GM23338 (cell line): ENCODE measurements around the gene LRRC42. TPM values are rescaled to one million over a fixed set of nuclear protein-coding genes. Genes with fewer than 3 reads are reported as not detected.

Experiments
- ATAC-seq: fragments of 200-7000 bp; cut with Tn5 transposase; 3 replicates; pipeline ENCODE4 v1.9.1; 2020
- DNase-seq: peaks from one replicate; pipeline ENCODE4 v3.0.0-alpha.2; 2015; ENCODE audit warnings: low spot score
- H2AFZ ChIP-seq: fragments of 200-600 bp; sonication (generic); 2 replicates; pipeline ENCODE4 v1.8.0; 2016; ENCODE audit warnings: antibody characterized with exemption, mild to moderate bottlenecking, moderate library complexity
- H3F3A ChIP-seq: fragments of 200-600 bp; sonication (generic); replicated peaks from 2 replicates; pipeline ENCODE4 v1.8.0; 2017; ENCODE audit warnings: antibody characterized with exemption, mixed run types, low read depth
- H3K27ac ChIP-seq: fragments of 200-600 bp; sonication (generic); 2 replicates; pipeline ENCODE4 v1.6.1; 2016; ENCODE audit warnings: low read depth
- H3K27me3 ChIP-seq: fragments of 200-600 bp; sonication (generic); 2 replicates; pipeline ENCODE4 v1.8.0; 2016; ENCODE audit warnings: mild to moderate bottlenecking, mixed run types, moderate library complexity; ENCODE audit not compliant: insufficient read depth
- H3K36me3 ChIP-seq: fragments of 200-600 bp; sonication (generic); 2 replicates; pipeline ENCODE4 v1.8.0; 2016; ENCODE audit warnings: mild to moderate bottlenecking; ENCODE audit not compliant: insufficient read depth
- H3K4me1 ChIP-seq: fragments of 200-600 bp; sonication (generic); 2 replicates; pipeline ENCODE4 v1.8.0; 2016; ENCODE audit warnings: mild to moderate bottlenecking, moderate library complexity; ENCODE audit not compliant: insufficient read depth
- H3K4me2 ChIP-seq: fragments of 200-600 bp; sonication (generic); 2 replicates; pipeline ENCODE4 v1.7.1; 2017; ENCODE audit warnings: mixed run types
- H3K4me3 ChIP-seq: fragments of 200-600 bp; sonication (generic); 2 replicates; pipeline ENCODE4 v1.6.1; 2016; ENCODE audit warnings: mixed run types
- H3K79me2 ChIP-seq: fragments of 200-600 bp; sonication (generic); replicated peaks from 2 replicates; pipeline ENCODE4 v1.8.0; 2017; ENCODE audit warnings: mild to moderate bottlenecking; ENCODE audit not compliant: insufficient read depth
- H3K9me2 ChIP-seq: fragments of 200-600 bp; sonication (generic); 2 replicates; pipeline ENCODE4 v1.8.0; 2017; ENCODE audit not compliant: insufficient read depth
- H4K20me1 ChIP-seq: fragments of 200-600 bp; sonication (generic); replicated peaks from 2 replicates; pipeline ENCODE4 v1.8.0; 2017; ENCODE audit warnings: mild to moderate bottlenecking; ENCODE audit not compliant: insufficient read depth
- H3K27ac Mint-ChIP-seq: 2 replicates; pipeline ENCODE4 v1.8.0; 2020; ENCODE audit warnings: inconsistent platforms, mild to moderate bottlenecking, moderate library complexity, mixed read lengths
- H3K27me3 Mint-ChIP-seq: 3 replicates; pipeline ENCODE4 v1.8.0; 2022; ENCODE audit warnings: low read depth, mild to moderate bottlenecking, moderate library complexity, mixed read lengths, inconsistent platforms; ENCODE audit not compliant: insufficient read depth, poor library complexity
- H3K36me3 Mint-ChIP-seq: 3 replicates; pipeline ENCODE4 v1.8.0; 2021; ENCODE audit warnings: low read depth, mild to moderate bottlenecking, inconsistent platforms, moderate library complexity, mixed read lengths
- H3K4me1 Mint-ChIP-seq: 3 replicates; pipeline ENCODE4 v1.8.0; 2020; ENCODE audit warnings: mild to moderate bottlenecking, inconsistent platforms, mixed read lengths
- H3K4me3 Mint-ChIP-seq: 3 replicates; pipeline ENCODE4 v1.8.0; 2021; ENCODE audit warnings: moderate library complexity, mild to moderate bottlenecking, inconsistent platforms, mixed read lengths
- H3K9me3 Mint-ChIP-seq: 3 replicates; pipeline ENCODE4 v1.8.0; 2020; ENCODE audit warnings: moderate library complexity, mild to moderate bottlenecking, inconsistent platforms, mixed read lengths
- CREB1 ChIP-seq: fragments of 250-450 bp; sonication (Bioruptor Pico); IDR thresholded peaks from 2 replicates; pipeline ENCODE4 v1.5.0; 2020; ENCODE audit warnings: low read depth, mild to moderate bottlenecking, moderate library complexity
- EZH2 ChIP-seq: fragments of 200-600 bp; sonication (generic); IDR thresholded peaks from one replicate; pipeline ENCODE4 v1.8.0; 2017; ENCODE audit warnings: antibody characterized with exemption, mild to moderate bottlenecking, low read depth; ENCODE audit not compliant: unreplicated experiment
- EZH2phosphoT487 ChIP-seq: fragments of 200-600 bp; sonication (generic); IDR thresholded peaks from one replicate; pipeline ENCODE4 v1.8.1; 2018; ENCODE audit warnings: antibody characterized with exemption; ENCODE audit not compliant: unreplicated experiment
- JUNB ChIP-seq: IDR thresholded peaks from one replicate; pipeline ENCODE4 v1.6.1; 2016; ENCODE audit warnings: antibody characterized with exemption; ENCODE audit not compliant: unreplicated experiment
- NANOG ChIP-seq: IDR thresholded peaks from 2 replicates; pipeline ENCODE4 v1.6.1; 2016; ENCODE audit warnings: antibody characterized with exemption, borderline replicate concordance
- POLR2AphosphoS5 ChIP-seq: IDR thresholded peaks from 2 replicates; pipeline ENCODE4 v1.6.1; 2016; ENCODE audit warnings: antibody characterized with exemption, low read depth
- STAT1 ChIP-seq: IDR thresholded peaks from one replicate; pipeline ENCODE4 v1.6.1; 2016; ENCODE audit warnings: antibody characterized with exemption; ENCODE audit not compliant: unreplicated experiment
- ZNF114 ChIP-seq: fragments of 250-450 bp; sonication (Bioruptor Pico); IDR thresholded peaks from 2 replicates; pipeline ENCODE4 v1.5.0; 2020; ENCODE audit warnings: mild to moderate bottlenecking, moderate library complexity
- ZNF331 ChIP-seq: fragments of 250-450 bp; sonication (Bioruptor Pico); IDR thresholded peaks from 2 replicates; pipeline ENCODE4 v1.5.0; 2020; ENCODE audit warnings: low read depth, mild to moderate bottlenecking, moderate library complexity
- polyA plus RNA-seq: library from polyadenylated mRNA; unstranded; fragments of >200 nt; fragmentation: Nextera tagmentation; extraction: Ambion mirVana; gene quantifications from 2 replicates; pipeline ENCODE4 v1.2.1, GENCODE V29; 2016
- total RNA-seq: library from RNA; depleted of rRNA; stranded (reverse); fragments of >200 nt; shearing (Covaris generic); gene quantifications from 2 replicates; pipeline ENCODE4 v1.2.3, GENCODE V29; 2014
- TF ChIP-seq, protein P1 (sequence below): IDR thresholded peaks from one replicate; pipeline ENCODE4 v1.6.1; 2018; ENCODE audit warnings: antibody characterized with exemption; ENCODE audit not compliant: unreplicated experiment
- TF ChIP-seq, protein P2 (sequence below), 2 experiments: fragments of 200-600 bp in 1 of 2; sonication (generic) in 1 of 2; conservative IDR thresholded peaks; 2 replicates each; pipeline versions ENCODE4 v1.5.1 to v1.6.1; 2016 to 2017; ENCODE audit warnings: antibody characterized with exemption in 2 of 2, low read depth in 2 of 2, mild to moderate bottlenecking in 2 of 2, moderate library complexity in 1 of 2
- TF ChIP-seq, protein P3 (sequence below): IDR thresholded peaks from 2 replicates; pipeline ENCODE4 v1.6.1; 2016; ENCODE audit warnings: antibody characterized with exemption
- TF ChIP-seq, protein P4 (sequence below): fragments of 250-450 bp; sonication (Bioruptor Pico); IDR thresholded peaks from 2 replicates; pipeline ENCODE4 v1.5.0; 2020; ENCODE audit warnings: mild to moderate bottlenecking, moderate library complexity

The LRRC42 gene
- total and polyA plus RNA-seq, 2 experiments from 2014 or later, result 25.9 to 48.1 TPM

DNA sequence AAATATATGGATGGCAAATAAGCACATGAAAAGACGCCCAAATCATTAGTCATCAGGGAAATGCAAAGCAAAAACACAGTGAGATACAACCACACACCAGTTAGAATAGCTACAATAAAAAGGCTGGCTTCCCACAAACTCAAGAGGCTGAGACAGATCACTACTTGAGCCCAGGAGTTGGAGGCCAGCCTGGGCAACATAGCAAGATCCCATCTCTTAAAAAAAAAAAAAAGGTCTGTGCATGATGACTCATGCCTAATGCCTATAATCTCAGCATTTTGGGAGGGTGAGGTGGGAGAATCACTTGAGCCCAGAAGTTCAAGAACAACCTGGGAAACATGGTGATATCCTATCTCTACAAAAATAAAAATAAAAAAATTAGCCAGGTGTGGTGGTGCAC is 52.1 kb downstream of the LRRC42 start:
- no peak overlapping the region for H2AFZ ChIP-seq
- H3K36me3 ChIP-seq, result no peaks in the 10 kb centered on the region
- TF ChIP-seq, protein P1, sequence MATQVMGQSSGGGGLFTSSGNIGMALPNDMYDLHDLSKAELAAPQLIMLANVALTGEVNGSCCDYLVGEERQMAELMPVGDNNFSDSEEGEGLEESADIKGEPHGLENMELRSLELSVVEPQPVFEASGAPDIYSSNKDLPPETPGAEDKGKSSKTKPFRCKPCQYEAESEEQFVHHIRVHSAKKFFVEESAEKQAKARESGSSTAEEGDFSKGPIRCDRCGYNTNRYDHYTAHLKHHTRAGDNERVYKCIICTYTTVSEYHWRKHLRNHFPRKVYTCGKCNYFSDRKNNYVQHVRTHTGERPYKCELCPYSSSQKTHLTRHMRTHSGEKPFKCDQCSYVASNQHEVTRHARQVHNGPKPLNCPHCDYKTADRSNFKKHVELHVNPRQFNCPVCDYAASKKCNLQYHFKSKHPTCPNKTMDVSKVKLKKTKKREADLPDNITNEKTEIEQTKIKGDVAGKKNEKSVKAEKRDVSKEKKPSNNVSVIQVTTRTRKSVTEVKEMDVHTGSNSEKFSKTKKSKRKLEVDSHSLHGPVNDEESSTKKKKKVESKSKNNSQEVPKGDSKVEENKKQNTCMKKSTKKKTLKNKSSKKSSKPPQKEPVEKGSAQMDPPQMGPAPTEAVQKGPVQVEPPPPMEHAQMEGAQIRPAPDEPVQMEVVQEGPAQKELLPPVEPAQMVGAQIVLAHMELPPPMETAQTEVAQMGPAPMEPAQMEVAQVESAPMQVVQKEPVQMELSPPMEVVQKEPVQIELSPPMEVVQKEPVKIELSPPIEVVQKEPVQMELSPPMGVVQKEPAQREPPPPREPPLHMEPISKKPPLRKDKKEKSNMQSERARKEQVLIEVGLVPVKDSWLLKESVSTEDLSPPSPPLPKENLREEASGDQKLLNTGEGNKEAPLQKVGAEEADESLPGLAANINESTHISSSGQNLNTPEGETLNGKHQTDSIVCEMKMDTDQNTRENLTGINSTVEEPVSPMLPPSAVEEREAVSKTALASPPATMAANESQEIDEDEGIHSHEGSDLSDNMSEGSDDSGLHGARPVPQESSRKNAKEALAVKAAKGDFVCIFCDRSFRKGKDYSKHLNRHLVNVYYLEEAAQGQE, result no peak
- TF ChIP-seq ZNF114 (CRISPR knock-in tag), result no peak
- no peak for TF ChIP-seq CREB1 (CRISPR knock-in tag)
- TF ChIP-seq ZNF331 (CRISPR knock-in tag), result no peak
- TF ChIP-seq, protein P2, sequence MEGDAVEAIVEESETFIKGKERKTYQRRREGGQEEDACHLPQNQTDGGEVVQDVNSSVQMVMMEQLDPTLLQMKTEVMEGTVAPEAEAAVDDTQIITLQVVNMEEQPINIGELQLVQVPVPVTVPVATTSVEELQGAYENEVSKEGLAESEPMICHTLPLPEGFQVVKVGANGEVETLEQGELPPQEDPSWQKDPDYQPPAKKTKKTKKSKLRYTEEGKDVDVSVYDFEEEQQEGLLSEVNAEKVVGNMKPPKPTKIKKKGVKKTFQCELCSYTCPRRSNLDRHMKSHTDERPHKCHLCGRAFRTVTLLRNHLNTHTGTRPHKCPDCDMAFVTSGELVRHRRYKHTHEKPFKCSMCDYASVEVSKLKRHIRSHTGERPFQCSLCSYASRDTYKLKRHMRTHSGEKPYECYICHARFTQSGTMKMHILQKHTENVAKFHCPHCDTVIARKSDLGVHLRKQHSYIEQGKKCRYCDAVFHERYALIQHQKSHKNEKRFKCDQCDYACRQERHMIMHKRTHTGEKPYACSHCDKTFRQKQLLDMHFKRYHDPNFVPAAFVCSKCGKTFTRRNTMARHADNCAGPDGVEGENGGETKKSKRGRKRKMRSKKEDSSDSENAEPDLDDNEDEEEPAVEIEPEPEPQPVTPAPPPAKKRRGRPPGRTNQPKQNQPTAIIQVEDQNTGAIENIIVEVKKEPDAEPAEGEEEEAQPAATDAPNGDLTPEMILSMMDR (conservative IDR thresholded peaks at IDR 0.05; ENCODE audit: low read depth in 2 of 2), result no peak
- TF ChIP-seq, protein P3, sequence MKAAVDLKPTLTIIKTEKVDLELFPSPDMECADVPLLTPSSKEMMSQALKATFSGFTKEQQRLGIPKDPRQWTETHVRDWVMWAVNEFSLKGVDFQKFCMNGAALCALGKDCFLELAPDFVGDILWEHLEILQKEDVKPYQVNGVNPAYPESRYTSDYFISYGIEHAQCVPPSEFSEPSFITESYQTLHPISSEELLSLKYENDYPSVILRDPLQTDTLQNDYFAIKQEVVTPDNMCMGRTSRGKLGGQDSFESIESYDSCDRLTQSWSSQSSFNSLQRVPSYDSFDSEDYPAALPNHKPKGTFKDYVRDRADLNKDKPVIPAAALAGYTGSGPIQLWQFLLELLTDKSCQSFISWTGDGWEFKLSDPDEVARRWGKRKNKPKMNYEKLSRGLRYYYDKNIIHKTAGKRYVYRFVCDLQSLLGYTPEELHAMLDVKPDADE, result no peak
- no peak for TF ChIP-seq EZH2
- TF ChIP-seq, protein P4, sequence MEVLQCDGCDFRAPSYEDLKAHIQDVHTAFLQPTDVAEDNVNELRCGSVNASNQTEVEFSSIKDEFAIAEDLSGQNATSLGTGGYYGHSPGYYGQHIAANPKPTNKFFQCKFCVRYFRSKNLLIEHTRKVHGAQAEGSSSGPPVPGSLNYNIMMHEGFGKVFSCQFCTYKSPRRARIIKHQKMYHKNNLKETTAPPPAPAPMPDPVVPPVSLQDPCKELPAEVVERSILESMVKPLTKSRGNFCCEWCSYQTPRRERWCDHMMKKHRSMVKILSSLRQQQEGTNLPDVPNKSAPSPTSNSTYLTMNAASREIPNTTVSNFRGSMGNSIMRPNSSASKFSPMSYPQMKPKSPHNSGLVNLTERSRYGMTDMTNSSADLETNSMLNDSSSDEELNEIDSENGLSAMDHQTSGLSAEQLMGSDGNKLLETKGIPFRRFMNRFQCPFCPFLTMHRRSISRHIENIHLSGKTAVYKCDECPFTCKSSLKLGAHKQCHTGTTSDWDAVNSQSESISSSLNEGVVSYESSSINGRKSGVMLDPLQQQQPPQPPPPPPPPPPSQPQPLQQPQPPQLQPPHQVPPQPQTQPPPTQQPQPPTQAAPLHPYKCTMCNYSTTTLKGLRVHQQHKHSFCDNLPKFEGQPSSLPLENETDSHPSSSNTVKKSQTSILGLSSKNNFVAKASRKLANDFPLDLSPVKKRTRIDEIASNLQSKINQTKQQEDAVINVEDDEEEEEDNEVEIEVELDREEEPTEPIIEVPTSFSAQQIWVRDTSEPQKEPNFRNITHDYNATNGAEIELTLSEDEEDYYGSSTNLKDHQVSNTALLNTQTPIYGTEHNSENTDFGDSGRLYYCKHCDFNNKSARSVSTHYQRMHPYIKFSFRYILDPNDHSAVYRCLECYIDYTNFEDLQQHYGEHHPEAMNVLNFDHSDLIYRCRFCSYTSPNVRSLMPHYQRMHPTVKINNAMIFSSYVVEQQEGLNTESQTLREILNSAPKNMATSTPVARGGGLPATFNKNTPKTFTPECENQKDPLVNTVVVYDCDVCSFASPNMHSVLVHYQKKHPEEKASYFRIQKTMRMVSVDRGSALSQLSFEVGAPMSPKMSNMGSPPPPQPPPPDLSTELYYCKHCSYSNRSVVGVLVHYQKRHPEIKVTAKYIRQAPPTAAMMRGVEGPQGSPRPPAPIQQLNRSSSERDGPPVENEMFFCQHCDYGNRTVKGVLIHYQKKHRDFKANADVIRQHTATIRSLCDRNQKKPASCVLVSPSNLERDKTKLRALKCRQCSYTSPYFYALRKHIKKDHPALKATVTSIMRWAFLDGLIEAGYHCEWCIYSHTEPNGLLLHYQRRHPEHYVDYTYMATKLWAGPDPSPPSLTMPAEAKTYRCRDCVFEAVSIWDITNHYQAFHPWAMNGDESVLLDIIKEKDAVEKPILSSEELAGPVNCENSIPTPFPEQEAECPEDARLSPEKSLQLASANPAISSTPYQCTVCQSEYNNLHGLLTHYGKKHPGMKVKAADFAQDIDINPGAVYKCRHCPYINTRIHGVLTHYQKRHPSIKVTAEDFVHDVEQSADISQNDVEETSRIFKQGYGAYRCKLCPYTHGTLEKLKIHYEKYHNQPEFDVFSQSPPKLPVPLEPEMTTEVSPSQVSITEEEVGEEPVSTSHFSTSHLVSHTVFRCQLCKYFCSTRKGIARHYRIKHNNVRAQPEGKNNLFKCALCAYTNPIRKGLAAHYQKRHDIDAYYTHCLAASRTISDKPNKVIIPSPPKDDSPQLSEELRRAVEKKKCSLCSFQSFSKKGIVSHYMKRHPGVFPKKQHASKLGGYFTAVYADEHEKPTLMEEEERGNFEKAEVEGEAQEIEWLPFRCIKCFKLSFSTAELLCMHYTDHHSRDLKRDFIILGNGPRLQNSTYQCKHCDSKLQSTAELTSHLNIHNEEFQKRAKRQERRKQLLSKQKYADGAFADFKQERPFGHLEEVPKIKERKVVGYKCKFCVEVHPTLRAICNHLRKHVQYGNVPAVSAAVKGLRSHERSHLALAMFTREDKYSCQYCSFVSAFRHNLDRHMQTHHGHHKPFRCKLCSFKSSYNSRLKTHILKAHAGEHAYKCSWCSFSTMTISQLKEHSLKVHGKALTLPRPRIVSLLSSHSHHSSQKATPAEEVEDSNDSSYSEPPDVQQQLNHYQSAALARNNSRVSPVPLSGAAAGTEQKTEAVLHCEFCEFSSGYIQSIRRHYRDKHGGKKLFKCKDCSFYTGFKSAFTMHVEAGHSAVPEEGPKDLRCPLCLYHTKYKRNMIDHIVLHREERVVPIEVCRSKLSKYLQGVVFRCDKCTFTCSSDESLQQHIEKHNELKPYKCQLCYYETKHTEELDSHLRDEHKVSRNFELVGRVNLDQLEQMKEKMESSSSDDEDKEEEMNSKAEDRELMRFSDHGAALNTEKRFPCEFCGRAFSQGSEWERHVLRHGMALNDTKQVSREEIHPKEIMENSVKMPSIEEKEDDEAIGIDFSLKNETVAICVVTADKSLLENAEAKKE (CRISPR knock-in tag), result no peak
- TF ChIP-seq NANOG, result no peak
- no peak for TF ChIP-seq STAT1
- TF ChIP-seq JUNB, result no peak
- no peak for TF ChIP-seq POLR2AphosphoS5
- no peak for TF ChIP-seq EZH2phosphoT487
- no peaks in the 10 kb centered on the region for H3K79me2 ChIP-seq
- Mint-ChIP-seq H3K27ac (no peak overlapping the region), H3K36me3 (no peaks in the 10 kb centered on the region), H3K4me1 (no peaks in the 10 kb centered on the region), H3K27me3 (no peaks in the 10 kb centered on the region), H3K4me3 (no peak overlapping the region), H3K9me3 (peaks cover 4% of the 10 kb centered on the region; the same call in 2 of the 3 replicates)
- H3K27ac ChIP-seq, result no peak overlapping the region
- H3K4me3 ChIP-seq, result no peak overlapping the region
- DNase-seq, result no peak
- no peak for ATAC-seq
- no peaks in the 10 kb centered on the region for H3K27me3 ChIP-seq
- no peaks in the 10 kb centered on the region for H3K4me1 ChIP-seq
- H3K4me2 ChIP-seq, result no peak overlapping the region
- H3K9me2 ChIP-seq, result no peaks in the 10 kb centered on the region
- no peaks in the 10 kb centered on the region for H3F3A ChIP-seq
- H4K20me1 ChIP-seq, result no peaks in the 10 kb centered on the region
